Ectodermal cell (in vitro differentiated cells): ENCODE measurements around the gene ULBP2.
"Not testable (repeated sequence)": the region's sequence is repeated elsewhere in the genome, so short reads cannot be mapped to it uniquely, and the experiment has no call there.

Experiments
- H3K27ac ChIP-seq: 2 replicates; pipeline ENCODE4 v1.7.0; 2013; ENCODE audit warnings: mild to moderate bottlenecking, low read depth, low read length; ENCODE audit not compliant: insufficient read depth, poor library complexity, severe bottlenecking
- H3K27me3 ChIP-seq: 2 replicates; pipeline ENCODE4 v1.7.0; 2013; ENCODE audit warnings: mild to moderate bottlenecking, low read length; ENCODE audit not compliant: insufficient read depth, control insufficient read depth, poor library complexity, severe bottlenecking
- H3K36me3 ChIP-seq: one replicate; pipeline ENCODE4 v1.7.0; 2013; ENCODE audit warnings: low read length; ENCODE audit not compliant: control insufficient read depth, insufficient read depth
- H3K4me1 ChIP-seq: one replicate; pipeline ENCODE4 v1.7.0; 2013; ENCODE audit warnings: low read length; ENCODE audit not compliant: control insufficient read depth, insufficient read depth
- H3K4me3 ChIP-seq: 2 replicates; pipeline ENCODE4 v1.7.0; 2013; ENCODE audit warnings: low read depth, low read length, control low read depth; ENCODE audit not compliant: insufficient read depth
- H3K9me3 ChIP-seq: 2 replicates; pipeline ENCODE4 v1.7.0; 2013; ENCODE audit warnings: mild to moderate bottlenecking, low read length, moderate library complexity; ENCODE audit not compliant: control insufficient read depth
- WGBS, 2 experiments: methylation state at CpG; one replicate each; pipeline ENCODE4 v1.1.7; 2013; ENCODE audit warnings: missing lambda C conversion rate in 2 of 2; 5-methylcytosine and 5-hydroxymethylcytosine counted together

The ULBP2 gene

GRCh38 chr6:149967591-149967990, 25.8 kb downstream of the ULBP2 start:
- Histone ChIP-seq H3K27ac (no peak overlapping the region), H3K36me3 (no peaks in the 10 kb centered on the region), H3K27me3 (peaks cover 87% of the 10 kb centered on the region), H3K4me1 (no peaks in the 10 kb centered on the region), H3K9me3 (no peaks in the 10 kb centered on the region), H3K4me3 (no peak overlapping the region)
- 79 to 83% methylated on average over 4 of the region's 4 CpGs for WGBS, 2 experiments

DNA sequence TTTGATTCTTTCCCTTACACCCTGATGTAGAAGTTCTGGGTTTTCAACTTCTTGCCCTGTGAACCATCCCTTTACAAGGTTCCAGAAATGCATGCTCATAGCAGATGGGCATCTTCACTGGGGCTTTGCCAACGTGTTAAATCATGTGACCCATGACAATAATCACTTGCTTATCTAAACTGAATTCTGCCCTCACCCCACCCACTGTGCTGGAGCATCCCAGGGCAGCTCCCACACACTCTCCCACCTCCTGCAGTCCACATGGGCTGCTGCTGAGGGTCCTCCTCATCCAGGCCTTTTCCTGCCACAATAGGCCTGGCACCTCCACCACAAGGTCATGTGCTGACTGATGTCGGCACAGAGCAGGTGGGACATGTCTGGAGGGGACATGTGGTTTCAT, 26.2 kb downstream of the ULBP2 start:
- H3K9me3 ChIP-seq, H3K4me3 ChIP-seq, H3K4me1 ChIP-seq, H3K27ac ChIP-seq, H3K36me3 ChIP-seq: not testable (repeated sequence)
- 70 to 73% methylated on average over 2 of the region's 2 CpGs for WGBS, 2 experiments
- H3K27me3 ChIP-seq = peaks cover 84% of the 10 kb centered on the region

DNA sequence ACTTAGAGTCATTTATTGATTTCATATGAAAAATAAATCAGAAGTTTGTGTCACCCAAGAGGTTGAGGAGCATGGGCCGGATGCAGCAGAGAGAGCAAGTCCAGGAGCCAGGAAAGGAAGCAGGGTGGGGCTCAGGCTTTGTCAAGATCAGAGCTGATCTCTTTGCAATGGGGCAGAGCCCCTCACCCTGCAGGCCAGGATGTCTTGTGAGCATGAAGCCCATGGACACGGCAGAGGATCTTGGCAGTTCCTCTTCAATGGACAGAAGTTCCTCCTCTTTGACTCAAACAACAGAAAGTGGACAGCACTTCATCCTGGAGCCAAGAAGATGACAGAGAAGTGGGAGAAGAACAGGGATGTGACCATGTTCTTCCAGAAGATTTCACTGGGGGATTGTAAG, 27.1 kb downstream of the ULBP2 start:
- not testable (repeated sequence) for H3K4me1 ChIP-seq, H3K27ac ChIP-seq, H3K9me3 ChIP-seq, H3K4me3 ChIP-seq, H3K36me3 ChIP-seq
- 81 to 91% methylated on average over 2 of the region's 2 CpGs for WGBS, 2 experiments
- peaks cover 82% of the 10 kb centered on the region for H3K27me3 ChIP-seq

GRCh38 chr6:149969635-149970034, 27.8 kb downstream of the ULBP2 start:
- Histone ChIP-seq H3K9me3 (no peaks in the 10 kb centered on the region), H3K4me3 (no peak overlapping the region), H3K36me3 (no peaks in the 10 kb centered on the region), H3K27me3 (peaks cover 82% of the 10 kb centered on the region), H3K27ac (no peak overlapping the region), H3K4me1 (no peaks in the 10 kb centered on the region)
- WGBS, 2 experiments = 69 to 77% methylated on average over 2 of the region's 2 CpGs

DNA sequence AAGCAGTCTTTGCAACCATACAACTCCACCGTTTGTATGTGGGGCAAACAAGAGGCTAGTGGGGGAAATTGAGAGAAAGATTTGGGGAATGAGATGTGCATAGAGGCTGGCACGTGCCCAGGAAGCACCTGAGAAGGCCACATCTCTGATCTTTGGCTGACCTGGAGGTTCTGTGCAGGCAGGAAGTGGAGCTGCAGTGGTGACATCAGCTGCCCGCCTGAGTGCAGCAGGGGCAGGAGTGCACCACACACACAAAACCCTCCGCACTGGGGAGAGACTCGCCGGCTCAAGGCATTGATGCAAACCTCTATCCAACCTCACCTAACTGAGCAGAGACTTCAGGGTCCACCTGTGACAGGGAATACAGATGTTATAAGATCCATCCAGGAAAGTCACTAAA, 32.6 kb downstream of the ULBP2 start:
- peaks cover 82% of the 10 kb centered on the region for H3K27me3 ChIP-seq
- H3K36me3 ChIP-seq, H3K4me3 ChIP-seq, H3K9me3 ChIP-seq, H3K4me1 ChIP-seq, H3K27ac ChIP-seq: not testable (repeated sequence)
- 73 to 82% methylated on average over 6 of the region's 6 CpGs for WGBS, 2 experiments

DNA sequence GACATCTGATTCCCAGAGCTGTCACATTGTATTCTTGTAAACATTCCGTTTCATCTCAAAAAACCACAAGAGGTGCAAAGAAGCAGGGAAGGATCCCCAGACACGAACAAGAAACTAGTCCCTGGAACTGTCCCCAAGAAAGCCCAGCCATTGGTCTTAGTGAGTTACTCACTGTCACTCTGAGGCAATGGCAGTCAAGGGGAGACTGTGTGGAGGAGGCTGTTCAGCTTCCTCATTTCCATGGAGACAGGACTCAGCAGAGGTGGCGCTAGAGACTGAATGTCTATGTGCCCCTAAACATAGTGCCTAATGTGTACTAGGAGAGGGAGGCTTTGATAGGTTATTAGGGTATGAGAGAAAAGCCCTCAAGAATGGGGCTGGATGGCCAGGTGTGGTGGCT, 33.0 kb downstream of the ULBP2 start:
- WGBS, 2 experiments = 55 to 60% methylated on average over 3 of the region's 3 CpGs

GRCh38 chr6:149975400-149975799, 33.6 kb downstream of the ULBP2 start:
- H3K4me1 ChIP-seq = no peaks in the 10 kb centered on the region
- no peaks in the 10 kb centered on the region for H3K9me3 ChIP-seq
- no peak overlapping the region for H3K27ac ChIP-seq
- no peaks in the 10 kb centered on the region for H3K36me3 ChIP-seq
- no peak overlapping the region for H3K4me3 ChIP-seq
- peaks cover 80% of the 10 kb centered on the region for H3K27me3 ChIP-seq

More for the DNA sequence above, 33.0 kb downstream of the ULBP2 start:
- no peaks in the 10 kb centered on the region for H3K9me3 ChIP-seq
- no peak overlapping the region for H3K27ac ChIP-seq
- H3K36me3 ChIP-seq = no peaks in the 10 kb centered on the region
- H3K4me3 ChIP-seq = no peak overlapping the region
- H3K4me1 ChIP-seq = no peaks in the 10 kb centered on the region
- H3K27me3 ChIP-seq = peaks cover 82% of the 10 kb centered on the region

- Histone ChIP-seq H3K27me3 (peaks cover 88% of the 10 kb centered on the region), H3K9me3 (no peaks in the 10 kb centered on the region), H3K4me1 (no peaks in the 10 kb centered on the region), H3K27ac (no peak overlapping the region), H3K4me3 (no peak overlapping the region), H3K36me3 (no peaks in the 10 kb centered on the region)
- 64 to 75% methylated on average over 4 of the region's 4 CpGs for WGBS, 2 experiments
These were observed 35.4 kb downstream of the ULBP2 start for GRCh38 chr6:149977221-149977620.

DNA sequence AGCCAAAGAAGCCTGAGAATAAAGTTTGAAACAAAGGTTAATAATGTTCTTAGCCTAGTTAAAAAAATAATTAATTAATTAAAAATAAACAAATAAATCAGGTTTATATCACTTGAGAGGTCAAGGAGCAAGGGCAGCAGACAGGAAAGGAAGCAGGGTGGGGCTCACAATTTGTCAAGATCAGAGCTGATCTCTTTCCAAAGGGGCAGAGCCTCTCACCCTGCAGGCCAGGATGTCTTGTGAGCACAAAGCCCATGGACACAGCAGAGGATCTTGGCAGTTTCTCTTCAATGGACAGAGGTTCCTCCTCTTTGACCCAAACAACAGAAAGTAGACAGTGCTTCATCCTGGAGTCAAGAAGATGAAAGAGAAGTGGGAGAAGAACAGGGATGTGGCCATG, 36.8 kb downstream of the ULBP2 start:
- Histone ChIP-seq H3K36me3 (no peaks in the 10 kb centered on the region), H3K4me3 (no peak overlapping the region), H3K9me3 (no peaks in the 10 kb centered on the region), H3K27ac (no peak overlapping the region), H3K4me1 (no peaks in the 10 kb centered on the region), H3K27me3 (peaks cover 97% of the 10 kb centered on the region)

GRCh38 chr6:149979293-149979692, 37.5 kb downstream of the ULBP2 start:
- H3K27ac ChIP-seq = no peak overlapping the region
- 77 to 79% methylated on average over 6 of the region's 6 CpGs for WGBS, 2 experiments
- no peaks in the 10 kb centered on the region for H3K9me3 ChIP-seq
- no peaks in the 10 kb centered on the region for H3K4me1 ChIP-seq
- H3K36me3 ChIP-seq = no peaks in the 10 kb centered on the region
- H3K27me3 ChIP-seq = peaks cover 97% of the 10 kb centered on the region
- H3K4me3 ChIP-seq = no peak overlapping the region

DNA sequence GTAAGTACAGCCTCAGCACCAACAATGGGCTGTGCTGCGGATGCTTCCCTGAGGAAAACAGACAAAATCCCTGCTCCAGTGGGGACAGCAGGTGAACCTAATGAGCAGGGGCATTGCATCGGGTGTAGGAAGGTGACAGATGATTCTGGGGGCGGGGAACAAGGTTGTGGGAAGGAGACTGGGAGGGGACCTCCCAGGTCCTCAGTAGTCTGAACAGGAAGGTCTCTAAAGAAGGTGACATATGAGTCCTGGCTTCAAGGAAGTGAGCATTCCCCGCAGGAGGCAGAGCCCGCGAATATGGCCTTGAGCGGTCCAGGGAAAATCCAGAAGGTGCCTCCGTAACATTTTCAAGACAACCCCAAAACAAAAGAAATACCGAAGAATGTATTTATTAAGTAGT, 41.3 kb downstream of the ULBP2 start:
- 11 to 14% methylated on average over 7 of the region's 9 CpGs for WGBS, 2 experiments
- Histone ChIP-seq H3K4me1 (no peaks in the 10 kb centered on the region), H3K27me3 (peaks cover 97% of the 10 kb centered on the region), H3K4me3 (no peak overlapping the region), H3K36me3 (no peaks in the 10 kb centered on the region), H3K27ac (no peak overlapping the region), H3K9me3 (no peaks in the 10 kb centered on the region)
